ENCODE results near the gene DUSP11.

- no peak for TF ChIP-seq CTCF (IDR thresholded peaks at IDR 0.05)
- no peak for TF ChIP-seq ZFX (IDR thresholded peaks at IDR 0.05; ENCODE audit: borderline replicate concordance)
Measured at GRCh38 chr2:73822991-73823390, 43.1 kb upstream of the DUSP11 start.
